GM18511 (cell line): ENCODE results near the gene CWC27.
A peak's percentile ranks its signal among the peaks of the same experiment; 100 is the strongest.

Experiments used
- ATAC-seq: cut with Tn5 transposase; IDR thresholded peaks from one replicate; pipeline ENCODE4 v1.9.1; 2021; ENCODE audit warnings: mild to moderate bottlenecking, moderate library complexity; ENCODE audit not compliant: unreplicated experiment

The CWC27 gene

GRCh38 chr5:65062469-65063083, 293.8 kb downstream of the CWC27 start:
- no peak for ATAC-seq

- no peak for ATAC-seq
These were observed 296.3 kb downstream of the CWC27 start for GRCh38 chr5:65065001-65065511.

GRCh38 chr5:65066387-65067146, 297.8 kb downstream of the CWC27 start:
- ATAC-seq = peak; percentile 74

- no peak for ATAC-seq
These were observed 298.4 kb downstream of the CWC27 start for GRCh38 chr5:65067147-65067506.
